Fibroblast of mammary gland (primary cell): ENCODE measurements around the gene DNAJC6.

Source experiments
- DNase-seq: peaks from one replicate; pipeline ENCODE4 v3.0.0-alpha.2; 2010; ENCODE audit warnings: low read depth
- H3K4me3 ChIP-seq: 2 replicates; pipeline ENCODE4 v1.5.1; 2011; ENCODE audit warnings: low read depth, mild to moderate bottlenecking, low read length, moderate library complexity; ENCODE audit not compliant: control insufficient read depth
- TF ChIP-seq, protein P1 (sequence below): conservative IDR thresholded peaks from 2 replicates; pipeline ENCODE4 v1.5.1; 2011; ENCODE audit warnings: low read depth, low read length, inconsistent platforms; ENCODE audit not compliant: control insufficient read depth, insufficient read depth

The DNAJC6 gene

DNA sequence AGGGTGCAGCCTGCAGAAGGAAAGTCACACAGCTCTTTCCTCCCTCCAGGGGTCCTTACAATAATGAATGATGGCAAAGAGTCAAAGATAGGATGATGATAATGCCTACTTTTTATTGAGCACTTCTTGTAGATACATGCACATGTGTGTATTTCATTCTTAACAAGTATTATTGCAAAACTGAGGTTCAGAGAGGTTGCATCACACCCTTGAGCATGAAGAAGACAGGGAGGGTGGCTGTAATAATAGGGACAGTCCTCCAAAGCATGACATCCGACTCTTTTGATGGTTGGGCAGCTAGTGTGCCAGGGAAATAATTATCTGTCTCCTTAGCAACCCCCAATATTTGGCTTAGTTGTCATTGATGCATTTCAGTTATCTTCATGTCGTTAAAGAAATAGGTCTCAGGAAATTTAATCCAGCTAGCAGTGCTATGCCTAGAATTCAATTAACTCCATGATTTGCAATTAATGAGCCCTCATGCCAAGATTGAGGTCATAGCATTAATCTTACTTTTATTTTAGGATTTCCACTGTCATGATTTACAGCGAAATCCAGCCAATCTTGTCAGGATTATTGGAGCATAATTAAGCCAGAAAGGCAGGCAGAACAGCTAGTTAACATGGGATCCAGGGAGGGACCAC, 35.0 kb downstream of the DNAJC6 start:
- TF ChIP-seq, protein P1, sequence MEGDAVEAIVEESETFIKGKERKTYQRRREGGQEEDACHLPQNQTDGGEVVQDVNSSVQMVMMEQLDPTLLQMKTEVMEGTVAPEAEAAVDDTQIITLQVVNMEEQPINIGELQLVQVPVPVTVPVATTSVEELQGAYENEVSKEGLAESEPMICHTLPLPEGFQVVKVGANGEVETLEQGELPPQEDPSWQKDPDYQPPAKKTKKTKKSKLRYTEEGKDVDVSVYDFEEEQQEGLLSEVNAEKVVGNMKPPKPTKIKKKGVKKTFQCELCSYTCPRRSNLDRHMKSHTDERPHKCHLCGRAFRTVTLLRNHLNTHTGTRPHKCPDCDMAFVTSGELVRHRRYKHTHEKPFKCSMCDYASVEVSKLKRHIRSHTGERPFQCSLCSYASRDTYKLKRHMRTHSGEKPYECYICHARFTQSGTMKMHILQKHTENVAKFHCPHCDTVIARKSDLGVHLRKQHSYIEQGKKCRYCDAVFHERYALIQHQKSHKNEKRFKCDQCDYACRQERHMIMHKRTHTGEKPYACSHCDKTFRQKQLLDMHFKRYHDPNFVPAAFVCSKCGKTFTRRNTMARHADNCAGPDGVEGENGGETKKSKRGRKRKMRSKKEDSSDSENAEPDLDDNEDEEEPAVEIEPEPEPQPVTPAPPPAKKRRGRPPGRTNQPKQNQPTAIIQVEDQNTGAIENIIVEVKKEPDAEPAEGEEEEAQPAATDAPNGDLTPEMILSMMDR, result no peak
- DNase-seq, result no peak
- H3K4me3 ChIP-seq, result no peak overlapping the region

DNA sequence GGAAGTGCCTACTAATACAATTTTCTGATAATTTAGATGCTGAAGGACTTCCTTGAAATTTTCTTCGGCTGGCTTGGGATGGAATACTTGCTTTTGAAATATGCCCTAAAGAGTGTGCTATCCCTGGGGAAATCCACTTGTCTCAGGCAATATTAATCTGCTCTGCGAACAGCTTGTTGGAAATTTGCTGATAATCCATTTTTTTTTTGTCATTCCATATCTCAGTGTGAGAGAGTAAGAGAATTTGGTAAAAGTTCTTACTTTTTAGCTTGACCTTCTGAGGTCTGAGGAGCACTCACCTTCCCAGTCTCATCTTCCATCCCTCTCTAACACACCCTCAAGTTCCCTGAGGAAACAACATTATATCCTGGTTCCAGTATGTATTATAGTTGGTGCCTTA, 36.8 kb downstream of the DNAJC6 start:
- TF ChIP-seq, protein P1, result no peak
- H3K4me3 ChIP-seq, result no peak overlapping the region
- no peak for DNase-seq

DNA sequence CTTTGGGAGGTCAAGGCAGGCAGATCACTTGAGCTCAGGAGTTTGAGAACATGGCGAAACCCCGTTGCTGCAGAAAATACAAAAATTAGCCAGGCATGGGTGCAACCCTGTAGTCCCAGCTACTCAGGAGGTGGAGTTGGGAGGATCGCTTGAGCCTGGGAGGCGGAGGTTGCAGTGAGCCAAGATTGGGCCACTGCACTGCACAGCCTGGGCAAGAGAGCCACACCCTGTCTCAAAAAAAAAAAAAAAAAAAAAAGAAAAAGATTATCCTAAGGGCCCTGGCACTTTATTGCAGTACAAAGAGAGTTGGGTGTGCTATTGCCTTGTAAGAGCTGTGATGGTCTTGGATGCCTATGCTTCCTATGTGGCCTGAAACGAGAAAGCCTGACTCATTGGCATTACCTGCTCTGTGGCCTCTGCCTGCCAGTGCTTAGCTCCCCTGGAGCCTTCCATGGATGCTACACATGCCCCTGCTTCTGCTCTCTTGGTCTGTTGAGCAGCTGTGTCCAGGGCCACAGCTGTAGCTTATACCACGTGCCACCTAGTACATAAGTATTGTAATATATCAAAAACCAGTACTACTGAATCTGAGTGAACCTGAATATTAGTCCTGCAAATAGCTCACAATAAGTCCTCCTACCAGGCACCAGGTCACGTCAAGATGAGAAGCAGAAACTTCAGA, 45.8 kb downstream of the DNAJC6 start:
- TF ChIP-seq, protein P1, result no peak

DNA sequence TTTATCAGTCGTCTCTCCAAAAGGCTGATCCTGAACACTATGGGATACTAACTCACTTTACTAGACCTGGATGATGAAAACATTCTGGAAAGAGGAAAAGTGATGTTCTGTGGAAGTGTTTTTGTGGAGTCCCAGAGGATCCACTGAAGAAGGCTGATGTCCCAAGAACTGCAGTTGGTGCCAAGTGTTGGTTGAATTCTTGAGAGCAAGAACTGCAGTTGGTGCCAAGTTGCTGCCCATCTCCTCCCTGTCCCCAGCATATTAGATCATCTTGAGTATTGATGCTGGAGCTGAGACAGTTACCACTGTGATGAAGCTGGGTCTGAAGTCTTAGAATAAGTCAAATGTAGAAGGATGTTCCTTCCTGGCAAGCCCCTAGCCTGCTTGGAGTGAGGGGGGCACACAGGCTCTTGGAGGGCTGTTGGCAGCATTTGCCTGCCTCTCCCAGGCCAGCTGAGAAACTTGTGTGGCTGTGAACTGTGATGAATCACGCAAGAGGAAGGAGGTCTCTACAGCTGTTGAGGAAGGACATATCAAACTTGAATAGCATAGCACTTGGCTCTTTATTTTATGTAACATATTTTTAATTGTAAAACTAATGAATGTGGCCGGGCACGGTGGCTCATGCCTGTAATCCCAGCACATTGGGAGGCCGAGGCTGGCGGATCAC, 48.1 kb downstream of the DNAJC6 start:
- TF ChIP-seq, protein P1, result no peak
- no peak overlapping the region for H3K4me3 ChIP-seq
- no peak for DNase-seq

More for the DNA sequence above, 45.8 kb downstream of the DNAJC6 start:
- no peak overlapping the region for H3K4me3 ChIP-seq
- no peak for DNase-seq

DNA sequence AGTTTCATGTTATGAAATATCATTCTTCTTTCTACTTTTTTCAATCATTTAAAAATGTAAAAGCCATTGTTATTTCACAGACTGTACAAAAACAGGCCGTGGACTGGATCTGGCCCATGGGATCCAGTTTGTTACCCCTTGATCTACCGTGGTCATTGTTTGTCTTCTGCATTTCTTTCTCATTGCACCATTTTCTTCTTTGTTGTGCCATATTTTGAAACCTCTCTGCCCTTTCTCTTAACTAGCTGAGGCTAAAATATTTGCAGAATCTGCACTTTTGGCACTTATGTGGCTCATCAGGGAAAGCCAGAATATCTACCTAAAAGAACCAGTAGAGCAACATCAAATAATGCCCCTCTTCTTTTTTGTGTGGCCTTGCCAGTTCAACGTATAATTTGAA, 50.5 kb downstream of the DNAJC6 start:
- H3K4me3 ChIP-seq, result no peak overlapping the region
- no peak for DNase-seq
- TF ChIP-seq, protein P1, result no peak

DNA sequence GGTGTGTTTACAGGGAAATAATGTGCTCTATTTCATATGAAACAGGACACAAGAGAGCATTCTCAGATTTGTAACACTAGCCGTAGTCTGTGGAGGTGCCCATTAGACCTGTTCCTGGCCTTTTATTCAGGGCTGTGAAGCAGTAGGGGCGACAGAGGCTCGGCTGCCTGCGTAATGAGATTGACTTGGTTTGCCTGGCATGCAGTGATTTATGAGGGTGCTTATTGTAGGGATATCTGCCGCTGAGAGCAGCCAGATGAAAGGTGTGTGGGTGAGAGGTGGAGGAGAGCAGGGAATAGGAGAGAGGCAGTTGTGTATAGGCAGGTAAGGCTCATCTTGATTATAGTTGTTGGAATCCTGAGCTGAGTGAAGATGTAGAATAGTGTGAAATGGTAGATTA, 51.3 kb downstream of the DNAJC6 start:
- TF ChIP-seq, protein P1, result no peak
- no peak overlapping the region for H3K4me3 ChIP-seq
- DNase-seq, result no peak
